GM21367 (cell line): ENCODE measurements around the gene PCDHA12.
"Not testable (repeated sequence)": the region's sequence is repeated elsewhere in the genome, so short reads cannot be mapped to it uniquely, and the experiment has no call there.

ENCODE experiments used
- ATAC-seq: cut with Tn5 transposase; IDR thresholded peaks from one replicate; pipeline ENCODE4 v1.9.1; 2021; ENCODE audit not compliant: unreplicated experiment

Gene PCDHA12

GRCh38 chr5:140875085-140876065 is at the start of gene PCDHA12:
Gene PCDHA12, plus strand, starts transcription at chr5:140875308. Its CDS starts 165 bp downstream, at chr5:140875473.
- no peak for ATAC-seq

GRCh38 chr5:140827704-140828361 is 47.3 kb upstream of the PCDHA12 start, which contains the start of gene PCDHA6:
Gene PCDHA6, plus strand, starts transcription at chr5:140827960. Its CDS starts 132 bp downstream, at chr5:140828092.
- no peak for ATAC-seq

GRCh38 chr5:140828362-140828737 is 46.8 kb upstream of the PCDHA12 start:
- ATAC-seq: no peak

GRCh38 chr5:140829511-140830501 is 45.3 kb upstream of the PCDHA12 start:
- ATAC-seq: not testable (repeated sequence)

- ATAC-seq: no peak
Observed at GRCh38 chr5:140833993-140834392, 41.1 kb upstream of the PCDHA12 start, which contains the start of gene PCDHA7. Gene PCDHA7, plus strand, starts transcription at chr5:140834269. Its CDS starts 115 bp downstream, at chr5:140834384.

- not testable (repeated sequence) for ATAC-seq
Observed at GRCh38 chr5:140834439-140835008, 40.6 kb upstream of the PCDHA12 start.

- ATAC-seq: no peak
Observed at GRCh38 chr5:140835622-140836510, 39.2 kb upstream of the PCDHA12 start.

GRCh38 chr5:140840978-140841962 is 33.8 kb upstream of the PCDHA12 start, which contains the start of gene PCDHA8:
Gene PCDHA8, plus strand, starts transcription at chr5:140841187. Its CDS starts 135 bp downstream, at chr5:140841322.
- no peak for ATAC-seq

GRCh38 chr5:140842798-140843733 is 32.0 kb upstream of the PCDHA12 start:
- no peak for ATAC-seq

- ATAC-seq: not testable (repeated sequence)
Observed at GRCh38 chr5:140848139-140849102, 26.7 kb upstream of the PCDHA12 start, which contains the start of gene PCDHA9. Gene PCDHA9, plus strand, starts transcription at chr5:140848382. Its CDS starts 114 bp downstream, at chr5:140848496.

- ATAC-seq: not testable (repeated sequence)
Observed at GRCh38 chr5:140849831-140850634, 25.1 kb upstream of the PCDHA12 start.

- no peak for ATAC-seq
Observed at GRCh38 chr5:140855772-140856674, 19.1 kb upstream of the PCDHA12 start, which contains the start of gene PCDHA10. Gene PCDHA10, plus strand, starts transcription at chr5:140855897. Its CDS starts 152 bp downstream, at chr5:140856049.

- no peak for ATAC-seq
Observed at GRCh38 chr5:140857177-140857986, 17.7 kb upstream of the PCDHA12 start.
